A673 (cell line): ENCODE data around the gene PDE11A. TPM values are rescaled to one million over a fixed set of nuclear protein-coding genes. Genes with fewer than 3 reads are reported as not detected.

ENCODE experiments used
- BruUV-seq: library from RNA; stranded (reverse); fragments of 400-500 nt; replicated peaks from 2 replicates; lab custom pipeline; 2021; lab: Mats Ljungman, UMichigan
- CTCF ChIA-PET: fragments of 300-600 bp; sonication (Branson Sonifier 250); formaldehyde crosslinking; loops from one replicate; lab custom pipeline; 2022; ENCODE audit warnings: antibody characterized with exemption; lab: Charles Lee
- POLR2A ChIA-PET: fragments of 300-600 bp; sonication (Branson Sonifier 250); formaldehyde crosslinking; loops from one replicate; lab custom pipeline; 2022; ENCODE audit warnings: antibody characterized with exemption; ENCODE audit not compliant: low non-redundant PET; lab: Charles Lee
- DNase-seq: peaks from one replicate; pipeline ENCODE4 v3.0.0-alpha.2; 2015; ENCODE audit warnings: low spot score
- H3K27ac ChIP-seq: fragments of 200-600 bp; sonication (generic); 2 replicates; pipeline ENCODE4 v1.5.1; 2016; ENCODE audit warnings: mixed run types, low read depth, mild to moderate bottlenecking, mixed read lengths, antibody characterized with exemption, low read length; ENCODE audit not compliant: poor library complexity, severe bottlenecking
- H3K27me3 ChIP-seq: fragments of 200-600 bp; sonication (generic); replicated peaks from 2 replicates; pipeline ENCODE4 v1.6.1; 2017; ENCODE audit warnings: mixed run types, low read depth, mild to moderate bottlenecking, mixed read lengths, antibody characterized with exemption, low read length; ENCODE audit not compliant: insufficient read depth, poor library complexity
- H3K36me3 ChIP-seq: fragments of 200-600 bp; sonication (generic); 2 replicates; pipeline ENCODE4 v1.6.1; 2016; ENCODE audit warnings: mixed run types, mild to moderate bottlenecking, mixed read lengths, antibody characterized with exemption, low read length; ENCODE audit not compliant: insufficient read depth, poor library complexity, severe bottlenecking
- H3K4me1 ChIP-seq: fragments of 200-600 bp; sonication (generic); 2 replicates; pipeline ENCODE4 v1.6.1; 2017; ENCODE audit warnings: mixed run types, mild to moderate bottlenecking, mixed read lengths, antibody characterized with exemption, low read length; ENCODE audit not compliant: insufficient read depth, poor library complexity, severe bottlenecking
- H3K4me3 ChIP-seq: fragments of 200-600 bp; sonication (generic); 2 replicates; pipeline ENCODE4 v1.5.1; 2016; ENCODE audit warnings: low read depth, mixed run types, mild to moderate bottlenecking, mixed read lengths, low read length; ENCODE audit not compliant: poor library complexity, severe bottlenecking
- H3K9me3 ChIP-seq: fragments of 200-600 bp; sonication (generic); 2 replicates; pipeline ENCODE4 v1.6.1; 2016; ENCODE audit warnings: mixed run types, low read depth, mild to moderate bottlenecking, mixed read lengths, antibody characterized with exemption, low read length; ENCODE audit not compliant: poor library complexity, severe bottlenecking
- EZH2 ChIP-seq: fragments of 200-600 bp; sonication (generic); IDR thresholded peaks from 2 replicates; pipeline ENCODE4 v1.6.1; 2017; ENCODE audit warnings: borderline replicate concordance, low read depth, mild to moderate bottlenecking, mixed read lengths, antibody characterized with exemption, low read length; ENCODE audit not compliant: poor library complexity, severe bottlenecking
- intact Hi-C: fragments of 100-400 bp; cut with micrococcal nuclease; formaldehyde crosslinking; loops from one replicate; pipeline ENCODE4 v1.10.0; 2022; ENCODE audit not compliant: unreplicated experiment
- total RNA-seq: library from RNA; stranded (reverse); gene quantifications from 2 replicates; pipeline ENCODE4 v1.2.3, GENCODE V29; 2021
- TF ChIP-seq, protein P1 (sequence below): fragments of 300-800, 200-600 bp; sonication (generic); conservative IDR thresholded peaks from 2 replicates; pipeline ENCODE4 v1.5.1; 2017; ENCODE audit warnings: low read depth, mild to moderate bottlenecking, antibody characterized with exemption, low read length, moderate library complexity, mixed read lengths

Gene PDE11A
- total RNA-seq, 1 experiment from 2014 or later, result not detected

DNA sequence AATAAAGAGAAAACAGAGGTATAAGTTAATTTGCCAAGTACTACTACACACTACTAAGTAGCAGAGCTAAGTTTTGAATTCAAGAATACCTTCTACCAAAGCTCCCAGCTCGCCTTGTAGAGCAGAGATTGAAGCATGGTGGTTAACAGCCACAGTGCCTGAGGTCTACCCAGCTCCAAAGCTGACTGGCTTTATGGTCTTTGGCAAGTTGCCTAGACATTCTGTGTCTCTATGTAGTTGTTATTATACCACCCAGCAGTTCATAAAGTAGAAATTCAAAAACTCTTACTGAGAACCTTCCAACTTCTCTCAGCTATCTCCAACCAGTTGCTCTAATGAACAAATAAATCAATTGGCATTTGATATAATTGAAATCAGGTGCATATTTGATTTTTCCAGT is 87.8 kb downstream of the PDE11A start:
- Histone ChIP-seq H3K36me3 (no peaks in the 10 kb centered on the region), H3K4me1 (no peaks in the 10 kb centered on the region), H3K9me3 (no peaks in the 10 kb centered on the region), H3K27ac (no peak overlapping the region), H3K27me3 (no peaks in the 10 kb centered on the region), H3K4me3 (no peak overlapping the region)
- ChIA-PET POLR2A (no interaction called here), CTCF (no interaction called here)
- BruUV-seq, result no TSS peak
- peak; percentile 45 for DNase-seq
- intact Hi-C loops, result no loop called here
- no peak for TF ChIP-seq EZH2
- TF ChIP-seq, protein P1, sequence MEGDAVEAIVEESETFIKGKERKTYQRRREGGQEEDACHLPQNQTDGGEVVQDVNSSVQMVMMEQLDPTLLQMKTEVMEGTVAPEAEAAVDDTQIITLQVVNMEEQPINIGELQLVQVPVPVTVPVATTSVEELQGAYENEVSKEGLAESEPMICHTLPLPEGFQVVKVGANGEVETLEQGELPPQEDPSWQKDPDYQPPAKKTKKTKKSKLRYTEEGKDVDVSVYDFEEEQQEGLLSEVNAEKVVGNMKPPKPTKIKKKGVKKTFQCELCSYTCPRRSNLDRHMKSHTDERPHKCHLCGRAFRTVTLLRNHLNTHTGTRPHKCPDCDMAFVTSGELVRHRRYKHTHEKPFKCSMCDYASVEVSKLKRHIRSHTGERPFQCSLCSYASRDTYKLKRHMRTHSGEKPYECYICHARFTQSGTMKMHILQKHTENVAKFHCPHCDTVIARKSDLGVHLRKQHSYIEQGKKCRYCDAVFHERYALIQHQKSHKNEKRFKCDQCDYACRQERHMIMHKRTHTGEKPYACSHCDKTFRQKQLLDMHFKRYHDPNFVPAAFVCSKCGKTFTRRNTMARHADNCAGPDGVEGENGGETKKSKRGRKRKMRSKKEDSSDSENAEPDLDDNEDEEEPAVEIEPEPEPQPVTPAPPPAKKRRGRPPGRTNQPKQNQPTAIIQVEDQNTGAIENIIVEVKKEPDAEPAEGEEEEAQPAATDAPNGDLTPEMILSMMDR, result no peak

GRCh38 chr2:177983183-177983788 is 89.3 kb downstream of the PDE11A start:
- Histone ChIP-seq H3K27ac (no peak overlapping the region), H3K36me3 (no peaks in the 10 kb centered on the region), H3K27me3 (no peaks in the 10 kb centered on the region), H3K4me1 (no peaks in the 10 kb centered on the region), H3K9me3 (no peaks in the 10 kb centered on the region), H3K4me3 (no peak overlapping the region)
- POLR2A ChIA-PET, result no interaction called here
- DNase-seq, result peak; percentile 73
- intact Hi-C loops, result no loop called here
- CTCF ChIA-PET, result interaction anchor here (0.6 to 0.7 kb wide), 3 partner anchors 35 to 149 kb away, joined by 3 read pairs; no protein-coding TSS in a partner anchor
- BruUV-seq, result no TSS peak
- TF ChIP-seq, protein P1, result peak; percentile 92
- TF ChIP-seq EZH2, result no peak

GRCh38 chr2:177972782-177973181 is 99.8 kb downstream of the PDE11A start:
- no peak overlapping the region for H3K4me3 ChIP-seq

More at GRCh38 chr2:177972782-177973181, 99.8 kb downstream of the PDE11A start:
- no peaks in the 10 kb centered on the region for H3K9me3 ChIP-seq
- H3K36me3 ChIP-seq, result no peaks in the 10 kb centered on the region
- ChIA-PET POLR2A (no interaction called here), CTCF (no interaction called here)
- no peak overlapping the region for H3K27ac ChIP-seq
- H3K4me1 ChIP-seq, result no peaks in the 10 kb centered on the region
- TF ChIP-seq EZH2, result no peak
- TF ChIP-seq, protein P1, result no peak
- no TSS peak for BruUV-seq
- H3K27me3 ChIP-seq, result no peaks in the 10 kb centered on the region
- intact Hi-C loops, result no loop called here
- no peak for DNase-seq
